GM12864 (cell line): Measurements from ENCODE around the gene CACNA2D3.

ENCODE experiments used
- DNase-seq: peaks from one replicate; pipeline ENCODE4 v3.0.0-alpha.2; 2011; ENCODE audit warnings: low read depth
- H3K4me3 ChIP-seq: 2 replicates; pipeline ENCODE4 v1.5.1; 2011; ENCODE audit warnings: mild to moderate bottlenecking, low read depth, low read length, control low read depth
- TF ChIP-seq, protein P1 (sequence below): IDR thresholded peaks from 2 replicates; pipeline ENCODE4 v1.5.1; 2011; ENCODE audit warnings: low read depth, mild to moderate bottlenecking, moderate library complexity, low read length, control low read depth, inconsistent platforms; ENCODE audit errors: missing control alignments

CACNA2D3 gene

GRCh38 chr3:54862526-54862925 is 740.2 kb downstream of the CACNA2D3 start:
- H3K4me3 ChIP-seq = no peak overlapping the region
- DNase-seq = no peak
- TF ChIP-seq, protein P1, sequence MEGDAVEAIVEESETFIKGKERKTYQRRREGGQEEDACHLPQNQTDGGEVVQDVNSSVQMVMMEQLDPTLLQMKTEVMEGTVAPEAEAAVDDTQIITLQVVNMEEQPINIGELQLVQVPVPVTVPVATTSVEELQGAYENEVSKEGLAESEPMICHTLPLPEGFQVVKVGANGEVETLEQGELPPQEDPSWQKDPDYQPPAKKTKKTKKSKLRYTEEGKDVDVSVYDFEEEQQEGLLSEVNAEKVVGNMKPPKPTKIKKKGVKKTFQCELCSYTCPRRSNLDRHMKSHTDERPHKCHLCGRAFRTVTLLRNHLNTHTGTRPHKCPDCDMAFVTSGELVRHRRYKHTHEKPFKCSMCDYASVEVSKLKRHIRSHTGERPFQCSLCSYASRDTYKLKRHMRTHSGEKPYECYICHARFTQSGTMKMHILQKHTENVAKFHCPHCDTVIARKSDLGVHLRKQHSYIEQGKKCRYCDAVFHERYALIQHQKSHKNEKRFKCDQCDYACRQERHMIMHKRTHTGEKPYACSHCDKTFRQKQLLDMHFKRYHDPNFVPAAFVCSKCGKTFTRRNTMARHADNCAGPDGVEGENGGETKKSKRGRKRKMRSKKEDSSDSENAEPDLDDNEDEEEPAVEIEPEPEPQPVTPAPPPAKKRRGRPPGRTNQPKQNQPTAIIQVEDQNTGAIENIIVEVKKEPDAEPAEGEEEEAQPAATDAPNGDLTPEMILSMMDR = no peak

- TF ChIP-seq, protein P1 = no peak
- DNase-seq = no peak
- no peak overlapping the region for H3K4me3 ChIP-seq
Measured at GRCh38 chr3:54863366-54863765, 741.0 kb downstream of the CACNA2D3 start.

DNA sequence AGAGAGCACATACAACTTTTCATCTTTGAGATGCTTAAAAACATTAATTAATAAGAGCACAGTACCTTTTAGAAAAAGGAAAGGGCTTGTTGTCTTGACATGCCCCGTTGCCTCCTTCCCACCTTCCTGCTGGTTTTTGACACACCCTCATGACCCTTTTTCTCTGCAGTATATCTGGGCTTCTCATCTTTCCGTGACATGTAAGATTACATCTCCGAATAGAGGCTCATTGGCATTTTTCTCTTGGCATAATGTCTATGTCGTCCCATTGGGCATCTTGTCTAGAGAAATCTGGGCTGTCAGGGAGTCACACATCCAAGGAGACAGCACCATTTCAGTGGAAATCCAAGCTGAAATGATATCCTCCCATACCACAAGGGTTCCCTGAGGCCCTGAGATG is 741.4 kb downstream of the CACNA2D3 start:
- H3K4me3 ChIP-seq = no peak overlapping the region
- TF ChIP-seq, protein P1 = no peak
- DNase-seq = no peak

GRCh38 chr3:54865316-54865715 is 743.0 kb downstream of the CACNA2D3 start:
- DNase-seq = no peak
- TF ChIP-seq, protein P1 = no peak
- no peak overlapping the region for H3K4me3 ChIP-seq

- no peak overlapping the region for H3K4me3 ChIP-seq
- no peak for DNase-seq
Measured at GRCh38 chr3:54866251-54866650, 743.9 kb downstream of the CACNA2D3 start.

GRCh38 chr3:54870423-54870822 is 748.1 kb downstream of the CACNA2D3 start:
- no peak for DNase-seq
- no peak overlapping the region for H3K4me3 ChIP-seq
- TF ChIP-seq, protein P1 = peak; percentile 5

More at GRCh38 chr3:54866251-54866650, 743.9 kb downstream of the CACNA2D3 start:
- TF ChIP-seq, protein P1 = no peak

- TF ChIP-seq, protein P1 = no peak
- DNase-seq = no peak
- no peak overlapping the region for H3K4me3 ChIP-seq
Measured at GRCh38 chr3:54871867-54872266, 749.5 kb downstream of the CACNA2D3 start.
